Measurements from ENCODE around the gene PRSS38. TPM values are rescaled to one million over a fixed set of nuclear protein-coding genes. Genes with fewer than 3 reads are reported as not detected.
A peak's percentile ranks its signal among the peaks of the same experiment; 100 is the strongest.

PRSS38 gene
- total RNA-seq, 1 experiment from 2014 or later, result not detected

DNA sequence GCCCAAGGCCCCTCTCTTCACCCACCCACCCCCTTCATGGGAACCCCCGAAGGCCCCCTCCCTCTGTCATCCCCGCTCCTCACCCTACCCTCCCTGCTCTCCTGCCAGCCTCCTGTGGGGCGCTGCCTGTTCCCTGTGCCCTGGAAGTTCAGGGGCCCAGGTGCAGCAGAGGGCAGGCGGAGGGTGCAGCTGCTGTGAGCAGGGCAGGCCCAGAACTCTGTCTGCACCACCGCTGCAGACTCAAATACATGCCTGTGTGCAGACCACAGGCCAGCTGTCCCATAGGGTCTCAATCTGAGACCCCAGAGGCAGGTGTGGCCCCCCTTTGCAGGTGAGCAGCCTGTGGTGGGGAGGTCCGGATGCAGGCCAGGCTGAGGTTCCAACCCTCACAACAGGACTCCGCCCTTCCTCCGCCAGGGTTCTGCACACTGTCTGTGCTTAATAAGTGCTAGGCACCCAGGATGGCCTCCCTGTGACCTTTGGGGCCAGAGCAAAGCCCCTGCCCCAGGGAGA is 69.7 kb downstream of the PRSS38 start:
- intact Hi-C loops (cut with micrococcal nuclease), result loop anchor here (1.0 to 5.0 kb wide), 2 partner anchors 61 to 78 kb away; no protein-coding TSS in a partner anchor
- Mint-ChIP-seq H3K4me1 (ENCODE audit: insufficient read depth, unreplicated experiment) (peaks cover 7% of the 10 kb centered on the region), H3K27ac (ENCODE audit: low read depth, unreplicated experiment) (peak overlapping the region; percentile 63), H3K9me3 (ENCODE audit: unreplicated experiment) (no peaks in the 10 kb centered on the region), H3K36me3 (ENCODE audit: insufficient read depth, unreplicated experiment) (no peaks in the 10 kb centered on the region), H3K27me3 (ENCODE audit: insufficient read depth, unreplicated experiment) (peaks cover 11% of the 10 kb centered on the region), H3K4me3 (ENCODE audit: unreplicated experiment) (peak overlapping the region; percentile 38)
- ChIA-PET CTCF (interaction anchor here (0.7 to 2.0 kb wide), 5 partner anchors 16 to 122 kb away, joined by 3 to 9 read pairs (median 4); no protein-coding TSS in a partner anchor), POLR2A (interaction anchor here (0.7 to 1.9 kb wide), 11 partner anchors 8 to 322 kb away, joined by 3 to 6 read pairs (median 3); partner anchors contain the start of genes JMJD4, SNAP47 and ZNF678)
- BruUV-seq (replicated peaks), result no TSS peak
- DNase-seq (ENCODE audit: unreplicated experiment), result no peak
- TF ChIP-seq, protein P1, sequence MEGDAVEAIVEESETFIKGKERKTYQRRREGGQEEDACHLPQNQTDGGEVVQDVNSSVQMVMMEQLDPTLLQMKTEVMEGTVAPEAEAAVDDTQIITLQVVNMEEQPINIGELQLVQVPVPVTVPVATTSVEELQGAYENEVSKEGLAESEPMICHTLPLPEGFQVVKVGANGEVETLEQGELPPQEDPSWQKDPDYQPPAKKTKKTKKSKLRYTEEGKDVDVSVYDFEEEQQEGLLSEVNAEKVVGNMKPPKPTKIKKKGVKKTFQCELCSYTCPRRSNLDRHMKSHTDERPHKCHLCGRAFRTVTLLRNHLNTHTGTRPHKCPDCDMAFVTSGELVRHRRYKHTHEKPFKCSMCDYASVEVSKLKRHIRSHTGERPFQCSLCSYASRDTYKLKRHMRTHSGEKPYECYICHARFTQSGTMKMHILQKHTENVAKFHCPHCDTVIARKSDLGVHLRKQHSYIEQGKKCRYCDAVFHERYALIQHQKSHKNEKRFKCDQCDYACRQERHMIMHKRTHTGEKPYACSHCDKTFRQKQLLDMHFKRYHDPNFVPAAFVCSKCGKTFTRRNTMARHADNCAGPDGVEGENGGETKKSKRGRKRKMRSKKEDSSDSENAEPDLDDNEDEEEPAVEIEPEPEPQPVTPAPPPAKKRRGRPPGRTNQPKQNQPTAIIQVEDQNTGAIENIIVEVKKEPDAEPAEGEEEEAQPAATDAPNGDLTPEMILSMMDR (IDR thresholded peaks at IDR 0.05; ENCODE audit: unreplicated experiment), result no peak

DNA sequence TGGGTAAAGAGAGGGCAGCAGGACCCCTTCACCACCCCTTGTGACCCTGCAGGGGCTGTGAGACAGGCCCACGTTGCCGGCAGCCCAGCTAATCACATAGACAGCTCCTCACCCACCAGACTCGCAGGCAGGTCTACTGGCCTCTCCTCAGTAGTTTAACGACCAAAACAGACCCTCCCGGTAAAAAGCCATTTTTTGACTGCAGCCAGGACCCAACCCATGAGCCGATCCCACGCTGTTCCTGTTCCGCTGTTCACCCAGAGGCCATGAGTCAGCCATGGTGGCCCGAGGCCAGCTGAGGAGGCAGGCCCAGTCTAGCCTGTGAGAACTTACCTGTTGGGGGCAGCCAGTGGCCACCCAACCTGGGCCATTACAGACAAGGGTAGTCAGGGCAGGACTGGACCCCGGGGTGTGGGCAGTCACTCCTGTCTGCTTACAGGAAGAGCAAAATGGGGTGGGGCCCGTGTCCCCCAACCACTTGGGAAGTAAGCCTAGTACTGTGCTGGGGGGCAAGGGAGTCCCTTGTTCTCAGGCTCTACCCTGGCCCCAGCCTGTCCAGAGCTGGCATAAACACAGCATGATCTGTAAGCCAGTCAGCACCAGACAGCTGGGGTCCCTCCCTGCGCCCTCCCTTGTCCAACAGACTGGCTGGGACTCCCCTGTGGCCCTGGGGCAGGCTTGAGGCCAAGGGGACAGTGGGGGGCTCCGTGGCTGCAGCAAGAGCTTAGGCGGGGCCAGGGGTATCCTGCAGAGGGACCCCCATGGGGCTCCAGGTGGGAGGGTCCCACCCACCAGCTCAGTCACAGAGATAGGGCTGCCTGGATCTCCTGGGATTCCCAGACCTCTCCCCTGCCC is 70.4 kb downstream of the PRSS38 start:
- peak; percentile 98 for DNase-seq (ENCODE audit: unreplicated experiment)
- CTCF ChIA-PET, result interaction anchor here (0.6 to 2.0 kb wide), 7 partner anchors 16 to 123 kb away, joined by 3 to 9 read pairs (median 4); no protein-coding TSS in a partner anchor

DNA sequence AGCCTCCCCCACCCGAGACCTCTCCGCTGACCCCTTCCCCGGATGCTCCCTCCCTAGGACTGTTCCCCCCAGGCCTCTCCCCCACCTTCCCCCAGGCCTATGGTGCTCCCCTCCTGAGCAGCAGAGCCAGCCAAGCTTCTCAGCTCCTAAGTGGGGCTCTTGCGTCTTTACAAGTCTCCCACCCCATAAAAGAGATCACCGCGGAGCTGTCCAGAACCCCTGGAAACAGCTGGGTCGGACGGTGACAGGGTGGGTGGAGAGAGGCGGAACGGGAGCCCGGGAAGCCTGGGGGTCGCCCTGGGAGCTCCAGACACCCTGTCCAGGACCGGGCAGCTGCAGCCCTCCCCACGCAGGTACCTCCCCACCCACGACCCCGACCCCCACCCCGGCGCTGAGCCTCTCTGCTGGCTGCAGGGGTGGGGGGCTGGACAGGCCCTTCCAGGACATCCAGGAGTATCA is 71.1 kb downstream of the PRSS38 start:
- no peaks in the 10 kb centered on the region for H3K9me3 Mint-ChIP-seq (ENCODE audit: unreplicated experiment)
- H3K27ac Mint-ChIP-seq (ENCODE audit: low read depth, unreplicated experiment), result no peak overlapping the region
- CTCF ChIA-PET, result interaction anchor here (0.6 to 2.0 kb wide), 5 partner anchors 40 to 123 kb away, joined by 4 to 9 read pairs (median 4); no protein-coding TSS in a partner anchor
- intact Hi-C loops (cut with micrococcal nuclease), result loop anchor here (5.0 kb wide), 1 partner anchor 79 kb away; no protein-coding TSS in a partner anchor
- no TSS peak for BruUV-seq (replicated peaks)
- no peak for DNase-seq (ENCODE audit: unreplicated experiment)
- no peaks in the 10 kb centered on the region for H3K27me3 Mint-ChIP-seq (ENCODE audit: insufficient read depth, unreplicated experiment)
- TF ChIP-seq, protein P1 (IDR thresholded peaks at IDR 0.05; ENCODE audit: unreplicated experiment), result no peak
- no peaks in the 10 kb centered on the region for H3K36me3 Mint-ChIP-seq (ENCODE audit: insufficient read depth, unreplicated experiment)
- no peak overlapping the region for H3K4me3 Mint-ChIP-seq (ENCODE audit: unreplicated experiment)
- POLR2A ChIA-PET, result interaction anchor here (0.7 to 1.9 kb wide), 5 partner anchors 11 to 123 kb away, joined by 3 to 6 read pairs (median 5); no protein-coding TSS in a partner anchor
- H3K4me1 Mint-ChIP-seq (ENCODE audit: insufficient read depth, unreplicated experiment), result peaks cover 7% of the 10 kb centered on the region

More for the DNA sequence above, 70.4 kb downstream of the PRSS38 start:
- Mint-ChIP-seq H3K27me3 (ENCODE audit: insufficient read depth, unreplicated experiment) (peaks cover 4% of the 10 kb centered on the region), H3K4me1 (ENCODE audit: insufficient read depth, unreplicated experiment) (peaks cover 7% of the 10 kb centered on the region), H3K27ac (ENCODE audit: low read depth, unreplicated experiment) (peak overlapping the region; percentile 63), H3K9me3 (ENCODE audit: unreplicated experiment) (no peaks in the 10 kb centered on the region), H3K4me3 (ENCODE audit: unreplicated experiment) (peak overlapping the region; percentile 38), H3K36me3 (ENCODE audit: insufficient read depth, unreplicated experiment) (no peaks in the 10 kb centered on the region)
- POLR2A ChIA-PET, result interaction anchor here (0.5 to 1.9 kb wide), 13 partner anchors 9 to 322 kb away, joined by 3 to 6 read pairs (median 3); partner anchors contain the start of genes JMJD4, SNAP47 and ZNF678
- TF ChIP-seq, protein P1 (IDR thresholded peaks at IDR 0.05; ENCODE audit: unreplicated experiment), result no peak
- intact Hi-C loops (cut with micrococcal nuclease), result loop anchor here (1.0 to 5.0 kb wide), 2 partner anchors 60 to 79 kb away; no protein-coding TSS in a partner anchor
- no TSS peak for BruUV-seq (replicated peaks)
